Astrocyte (in vitro differentiated cells and primary cell): ENCODE data around the gene FKRP.

ENCODE experiments used
- CTCF ChIP-seq: IDR thresholded peaks from 2 replicates; pipeline ENCODE4 v1.5.1; 2011; ENCODE audit warnings: low read depth, mild to moderate bottlenecking, inconsistent platforms, low read length, moderate library complexity; ENCODE audit not compliant: insufficient read depth
- EZH2 ChIP-seq: IDR thresholded peaks from 2 replicates; pipeline ENCODE4 v1.6.1; 2012; ENCODE audit warnings: mild to moderate bottlenecking, low read length, inconsistent platforms; ENCODE audit not compliant: insufficient read depth

GRCh38 chr19:46756544-46756888 is 10.7 kb downstream of the FKRP start:
- TF ChIP-seq CTCF (no peak), EZH2 (no peak)
